K562 (cell line): ENCODE results near the gene SH3D19. TPM values are rescaled to one million over a fixed set of nuclear protein-coding genes. Genes with fewer than 3 reads are reported as not detected.

Experiments used
- ATAC-seq: fragments of 200-7000 bp; cut with Tn5 transposase; 3 replicates; pipeline ENCODE4 v1.9.1; 2020; ENCODE audit warnings: moderate library complexity
- BruUV-seq: library from RNA; stranded (reverse); fragments of 400-500 nt; replicated peaks from 2 replicates; lab custom pipeline; 2021; lab: Mats Ljungman, UMichigan
- CTCF ChIA-PET: fragments of 300-600 bp; formaldehyde crosslinking; extraction: SDS; loops from one replicate; lab custom pipeline; 2021; ENCODE audit warnings: low intra/inter-chr PET ratio; lab: Yijun Ruan, JAX
- POLR2A ChIA-PET: fragments of 300-600, 350-650 bp; sonication (Branson Sonifier 250); formaldehyde crosslinking; extraction: SDS; loops from one replicate; lab custom pipeline; 2021; ENCODE audit warnings: antibody characterized with exemption, inconsistent platforms; lab: Yijun Ruan, JAX
- DNase-seq, 4 experiments: peaks; one replicate each; pipeline versions ENCODE4 v3.0.0 to v3.0.0-alpha.2; 2011 to 2018; ENCODE audit warnings: low spot score in 3 of 4, mixed read lengths in 3 of 4; ENCODE audit errors: extremely low read depth in 1 of 4
- FAIRE-seq: peaks from 2 replicates; lab custom pipeline; 2011; peaks lifted over from hg19 to GRCh38; lab: Jason Lieb, UNC
- H2AFZ ChIP-seq: 2 replicates; pipeline ENCODE4 v1.6.0; 2011; ENCODE audit warnings: low read depth, low read length, control low read depth, inconsistent platforms
- H3K27ac ChIP-seq: fragments of 200-600 bp; 3 replicates; pipeline ENCODE4 v1.8.0; 2011; ENCODE audit warnings: low read depth, mild to moderate bottlenecking, control low read depth, inconsistent platforms, low read length, moderate library complexity, mixed read lengths; ENCODE audit errors: extremely low read depth
- H3K27me3 ChIP-seq, 2 experiments: fragments of 300-600 bp in 1 of 2; 2 replicates in 1 of 2; 3 replicates in 1 of 2; pipeline versions ENCODE4 v1.6.0 to v1.8.0; 2011; ENCODE audit warnings: inconsistent platforms in 2 of 2, low read length in 2 of 2, mild to moderate bottlenecking in 1 of 2, mixed read lengths in 1 of 2, moderate library complexity in 1 of 2; ENCODE audit not compliant: control insufficient read depth in 2 of 2, insufficient read depth in 2 of 2
- H3K36me3 ChIP-seq: fragments of 300-600 bp; 3 replicates; pipeline ENCODE4 v1.8.0; 2011; ENCODE audit warnings: mild to moderate bottlenecking, low read length, inconsistent platforms; ENCODE audit not compliant: control insufficient read depth, insufficient read depth
- H3K4me1 ChIP-seq, 2 experiments: fragments of 200-600 bp in 1 of 2; replicated peaks in 1 of 2; 2 replicates in 1 of 2; 3 replicates in 1 of 2; pipeline versions ENCODE4 v1.5.1 to v1.8.0; 2011; ENCODE audit warnings: inconsistent platforms in 2 of 2, low read length in 2 of 2, mild to moderate bottlenecking in 1 of 2, mixed read lengths in 1 of 2, moderate library complexity in 1 of 2; ENCODE audit not compliant: control insufficient read depth in 2 of 2, insufficient read depth in 2 of 2
- H3K4me2 ChIP-seq: 2 replicates; pipeline ENCODE4 v1.6.1; 2011; ENCODE audit warnings: low read length, control low read depth, inconsistent platforms, mixed read lengths; ENCODE audit not compliant: insufficient read depth
- H3K4me3 ChIP-seq: fragments of 200-600 bp; sonication (generic), shearing (Covaris generic); 2 replicates; pipeline ENCODE4 v1.5.1; 2016; ENCODE audit warnings: control low read depth, inconsistent platforms
- H3K79me2 ChIP-seq: fragments of 200-600 bp; 3 replicates; pipeline ENCODE4 v1.8.0; 2011; ENCODE audit warnings: low read length, inconsistent platforms; ENCODE audit not compliant: control insufficient read depth, insufficient read depth
- H3K9ac ChIP-seq, 2 experiments: 2 replicates each; pipeline versions ENCODE4 v1.6.0 to v1.6.1; 2011; ENCODE audit warnings: low read depth in 2 of 2, low read length in 2 of 2, control low read depth in 1 of 2, inconsistent platforms in 1 of 2, mild to moderate bottlenecking in 1 of 2, mixed read lengths in 1 of 2; ENCODE audit not compliant: insufficient read depth in 1 of 2
- H3K9me1 ChIP-seq: one replicate; pipeline ENCODE4 v1.6.0; 2011; ENCODE audit warnings: inconsistent platforms, mild to moderate bottlenecking, low read length, moderate library complexity; ENCODE audit not compliant: control insufficient read depth, insufficient read depth
- H3K9me3 ChIP-seq: replicated peaks from 2 replicates; pipeline ENCODE4 v1.5.1; 2011; ENCODE audit warnings: low read depth, low read length, inconsistent platforms; ENCODE audit not compliant: control insufficient read depth, insufficient read depth
- H4K20me1 ChIP-seq: replicated peaks from 2 replicates; pipeline ENCODE4 v1.6.1; 2011; ENCODE audit warnings: low read length, inconsistent platforms, mixed read lengths; ENCODE audit not compliant: control insufficient read depth, insufficient read depth
- FOXM1 ChIP-seq, 2 experiments: fragments of 450-650 bp in 1 of 2; sonication (generic) in 1 of 2; formaldehyde crosslinking in 1 of 2; IDR thresholded peaks; 2 replicates each; pipeline versions ENCODE4 v1.6.1 to v1.9.0; 2017 to 2022; ENCODE audit warnings: low read depth in 2 of 2, mild to moderate bottlenecking in 2 of 2, missing genetic modification reagents in 1 of 2, moderate library complexity in 1 of 2
- MCM7 ChIP-seq, 2 experiments: fragments of 450-650 bp; IDR thresholded peaks; 2 replicates each; pipeline ENCODE4 v1.6.1; 2016 to 2018
- PYGO2 ChIP-seq: fragments of 450-650 bp; IDR thresholded peaks from 2 replicates; pipeline ENCODE4 v1.6.1; 2016; ENCODE audit warnings: mild to moderate bottlenecking, missing genetic modification characterization, moderate library complexity, missing compliant biosample characterization
- SAFB2 ChIP-seq: fragments of 200-400 bp; formaldehyde crosslinking; IDR thresholded peaks from 2 replicates; pipeline ENCODE4 v1.6.1; 2018; ENCODE audit warnings: borderline replicate concordance, low read length, low read depth, moderate library complexity; ENCODE audit not compliant: severe bottlenecking
- SPI1 ChIP-seq: IDR thresholded peaks from 2 replicates; pipeline ENCODE4 v1.6.1; 2011; ENCODE audit warnings: low read depth, low read length, control low read depth, borderline replicate concordance
- TAF1 ChIP-seq: IDR thresholded peaks from 2 replicates; pipeline ENCODE4 v1.6.1; 2011; ENCODE audit warnings: mild to moderate bottlenecking, low read length, moderate library complexity; ENCODE audit not compliant: insufficient read depth, control insufficient read depth, severe bottlenecking; ENCODE audit errors: extremely low read depth
- ZBTB17 ChIP-seq: fragments of 450-650 bp; formaldehyde crosslinking; IDR thresholded peaks from 2 replicates; pipeline ENCODE4 v1.4.0; 2020; ENCODE audit warnings: mild to moderate bottlenecking
- ZMIZ1 ChIP-seq, 2 experiments: fragments of 150-350 bp in 1 of 2; IDR thresholded peaks; 2 replicates each; pipeline ENCODE4 v1.6.1; 2012 to 2016; ENCODE audit warnings: low read depth in 2 of 2, low read length in 2 of 2, mild to moderate bottlenecking in 1 of 2, moderate library complexity in 1 of 2
- ZNF140 ChIP-seq: fragments of 250-450 bp; sonication (Bioruptor Pico); IDR thresholded peaks from 2 replicates; pipeline ENCODE4 v1.8.0; 2021; ENCODE audit warnings: moderate library complexity, mild to moderate bottlenecking, inconsistent platforms
- ZNF583 ChIP-seq: fragments of 250-450 bp; sonication (Bioruptor Pico); IDR thresholded peaks from 2 replicates; pipeline ENCODE4 v1.4.0; 2020
- WGBS: fragments of 100-300 bp; shearing (Covaris generic); methylation state at CpG from one replicate; pipeline ENCODE4 v1.1.6; 2016; ENCODE audit warnings: low coverage, mixed read lengths; ENCODE audit not compliant: insufficient coverage; ENCODE audit errors: missing lambda C conversion rate; 5-methylcytosine and 5-hydroxymethylcytosine counted together
- in situ Hi-C: fragments of 300-500 bp; cut with MboI; formaldehyde crosslinking; loops from 4 replicates; pipeline ENCODE4 v1.15.0; 2018; ENCODE audit warnings: inconsistent platforms, mixed read lengths
- intact Hi-C: fragments of 100-400 bp; cut with micrococcal nuclease; formaldehyde crosslinking; loops from 2 replicates; pipeline ENCODE4 v1.14.2; 2022
- polyA plus RNA-seq, 8 experiments: library from polyadenylated mRNA; depleted of rRNA in 4 of 8; stranded (reverse) in 5 of 8; unstranded in 3 of 8; fragments of >200 nt; fragmentation: Nextera tagmentation in 2 of 8; fragmentation: Illumina TruSeq in 1 of 8; extraction: Ambion mirVana in 2 of 8; extraction: Trizol in 1 of 8; gene quantifications; 2 replicates each; pipeline versions ENCODE4 v1.2.1 to v1.2.3, GENCODE V29; 2011 to 2014; ENCODE audit warnings: inconsistent platforms in 1 of 8, missing spikeins in 1 of 8
- total RNA-seq, 7 experiments: library from RNA; depleted of rRNA in 6 of 7; stranded (reverse); fragments of >200 nt in 6 of 7; fragmentation: Illumina TruSeq in 2 of 7; extraction: Trizol in 2 of 7; gene quantifications; 2 replicates each; pipeline versions ENCODE4 v1.2.1 to v1.2.3, GENCODE V29; 2011 to 2021; ENCODE audit warnings: low replicate concordance in 1 of 7
- TF ChIP-seq, protein P1 (sequence below): fragments of 250-450 bp; sonication (Bioruptor Pico); IDR thresholded peaks from 2 replicates; pipeline ENCODE4 v1.5.1; 2021; ENCODE audit warnings: mild to moderate bottlenecking

SH3D19 gene
- total and polyA plus RNA-seq, 9 of the 15 experiments (the other 6 are each of a cell fraction or from before 2014, with no cell fraction given), result 0.42 to 2.2 (median 1.1) TPM; not detected in 6

DNA sequence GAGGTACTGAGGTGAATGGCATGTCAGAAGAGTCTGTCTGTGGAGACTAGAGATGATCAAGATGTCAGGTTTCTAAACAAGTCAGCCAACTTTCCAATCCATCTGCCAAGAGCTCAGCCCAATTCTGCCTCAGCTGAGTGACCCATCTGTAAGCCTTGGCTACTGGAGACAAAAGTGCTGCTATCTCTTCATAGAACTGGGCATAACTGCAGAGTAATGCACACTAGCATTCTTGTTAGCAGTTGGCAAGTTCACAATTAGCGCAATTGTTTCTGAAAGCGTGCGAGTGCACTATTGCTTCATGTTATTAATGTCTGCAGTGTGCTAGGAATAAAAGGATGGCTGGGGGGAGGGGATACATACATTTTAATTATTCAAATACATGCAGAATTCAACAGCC, 32.9 kb upstream of the SH3D19 start:
- ATAC-seq, result no peak
- H3K4me2 ChIP-seq, result no peak overlapping the region
- H3K27me3 ChIP-seq, result no peaks in the 10 kb centered on the region; a peak in 1 of 5 replicates
- intact Hi-C loops, result no loop called here
- no TSS peak for BruUV-seq
- no peak overlapping the region for H3K4me3 ChIP-seq
- no peaks in the 10 kb centered on the region for H4K20me1 ChIP-seq
- H3K36me3 ChIP-seq, result no peaks in the 10 kb centered on the region
- FAIRE-seq, result no peak
- DNase-seq, result no peak
- H3K9me1 ChIP-seq, result no peaks in the 10 kb centered on the region
- H3K9ac ChIP-seq, result no peak overlapping the region
- H3K79me2 ChIP-seq, result no peaks in the 10 kb centered on the region
- H3K27ac ChIP-seq, result no peak overlapping the region
- H3K4me1 ChIP-seq, result no peaks in the 10 kb centered on the region
- POLR2A ChIA-PET, result no interaction called here
- H2AFZ ChIP-seq, result no peak overlapping the region
- 0% methylated on average over 3 of the region's 3 CpGs for WGBS
- CTCF ChIA-PET, result no interaction called here
- no peaks in the 10 kb centered on the region for H3K9me3 ChIP-seq
- in situ Hi-C loops, result no loop called here
- TF ChIP-seq MCM7 (IDR thresholded peaks at IDR 0.05) (no peak), SPI1 (no peak), ZBTB17 (CRISPR knock-in tag) (no peak), TAF1 (no peak), ZNF140 (CRISPR knock-in tag) (no peak), FOXM1 (IDR thresholded peaks at IDR 0.05; ENCODE audit: low read depth) (no peak), FOXM1 (CRISPR knock-in tag; IDR thresholded peaks at IDR 0.05; ENCODE audit: low read depth) (no peak), SAFB2 (no peak), PYGO2 (no peak), ZNF583 (CRISPR knock-in tag) (no peak), ZMIZ1 (IDR thresholded peaks at IDR 0.05; ENCODE audit: low read depth in 2 of 2, low read length in 2 of 2) (no peak)
- TF ChIP-seq, protein P1, sequence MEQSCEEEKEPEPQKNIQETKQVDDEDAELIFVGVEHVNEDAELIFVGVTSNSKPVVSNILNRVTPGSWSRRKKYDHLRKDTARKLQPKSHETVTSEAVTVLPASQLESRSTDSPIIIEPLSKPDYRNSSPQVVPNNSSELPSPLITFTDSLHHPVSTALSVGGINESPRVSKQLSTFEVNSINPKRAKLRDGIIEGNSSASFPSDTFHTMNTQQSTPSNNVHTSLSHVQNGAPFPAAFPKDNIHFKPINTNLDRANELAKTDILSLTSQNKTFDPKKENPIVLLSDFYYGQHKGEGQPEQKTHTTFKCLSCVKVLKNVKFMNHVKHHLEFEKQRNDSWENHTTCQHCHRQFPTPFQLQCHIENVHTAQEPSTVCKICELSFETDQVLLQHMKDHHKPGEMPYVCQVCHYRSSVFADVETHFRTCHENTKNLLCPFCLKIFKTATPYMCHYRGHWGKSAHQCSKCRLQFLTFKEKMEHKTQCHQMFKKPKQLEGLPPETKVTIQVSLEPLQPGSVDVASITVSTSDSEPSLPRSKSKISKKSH, result no peak
